Mesenchymal stem cell (in vitro differentiated cells and primary cell): Measurements from ENCODE around the gene RAC3.
A peak's percentile ranks its signal among the peaks of the same experiment; 100 is the strongest.

Experiments
- DNase-seq: peaks from one replicate; pipeline ENCODE4 v3.0.0-alpha.2; 2013
- H2AFZ ChIP-seq: one replicate; pipeline ENCODE4 v1.6.1; 2013; ENCODE audit warnings: low read depth, mild to moderate bottlenecking, control low read depth, inconsistent platforms, low read length, moderate library complexity
- H2AK5ac ChIP-seq: 2 replicates; pipeline ENCODE4 v1.6.1; 2013; ENCODE audit warnings: low read length, moderate library complexity, mild to moderate bottlenecking, inconsistent platforms; ENCODE audit not compliant: severe bottlenecking
- H2BK120ac ChIP-seq: one replicate; pipeline ENCODE4 v1.6.1; 2013; ENCODE audit warnings: low read depth, mild to moderate bottlenecking, inconsistent platforms, low read length, moderate library complexity
- H2BK12ac ChIP-seq, 2 experiments: one replicate each; pipeline ENCODE4 v1.6.1; 2013; ENCODE audit warnings: inconsistent platforms in 2 of 2, low read length in 2 of 2, mild to moderate bottlenecking in 2 of 2, moderate library complexity in 2 of 2, control low read depth in 1 of 2
- H2BK15ac ChIP-seq: one replicate; pipeline ENCODE4 v1.6.1; 2013; ENCODE audit warnings: mild to moderate bottlenecking, low read depth, inconsistent platforms; ENCODE audit not compliant: poor library complexity, severe bottlenecking
- H2BK5ac ChIP-seq: 2 replicates; pipeline ENCODE4 v1.6.1; 2013; ENCODE audit warnings: low read depth, mild to moderate bottlenecking, low read length, control low read depth, inconsistent platforms; ENCODE audit not compliant: poor library complexity, severe bottlenecking
- H3K14ac ChIP-seq, 2 experiments: one replicate each; pipeline ENCODE4 v1.6.1; 2013; ENCODE audit warnings: inconsistent platforms in 2 of 2, low read length in 2 of 2, control low read depth in 1 of 2, mild to moderate bottlenecking in 1 of 2, moderate library complexity in 1 of 2
- H3K18ac ChIP-seq, 2 experiments: one replicate each; pipeline ENCODE4 v1.6.1; 2013; ENCODE audit warnings: inconsistent platforms in 2 of 2, low read length in 2 of 2, control low read depth in 1 of 2, low read depth in 1 of 2, mild to moderate bottlenecking in 1 of 2
- H3K23ac ChIP-seq, 2 experiments: one replicate each; pipeline ENCODE4 v1.6.1; 2013; ENCODE audit warnings: inconsistent platforms in 2 of 2, low read length in 2 of 2, mild to moderate bottlenecking in 2 of 2, moderate library complexity in 2 of 2, control low read depth in 1 of 2
- H3K27ac ChIP-seq: 2 replicates; pipeline ENCODE4 v1.5.1; 2013; ENCODE audit warnings: mild to moderate bottlenecking, moderate library complexity, low read length, control low read depth, inconsistent platforms; ENCODE audit not compliant: poor library complexity, severe bottlenecking
- H3K27me3 ChIP-seq, 2 experiments: 2 replicates each; pipeline versions ENCODE4 v1.6.1 to v1.7.0; 2013; ENCODE audit warnings: low read length in 2 of 2, mild to moderate bottlenecking in 2 of 2, moderate library complexity in 2 of 2, control low read depth in 1 of 2, inconsistent platforms in 1 of 2; ENCODE audit not compliant: control insufficient read depth in 1 of 2, insufficient read depth in 1 of 2
- H3K36me3 ChIP-seq, 2 experiments: 2 replicates each; pipeline versions ENCODE4 v1.6.1 to v1.7.0; 2013; ENCODE audit warnings: low read length in 2 of 2, control low read depth in 1 of 2, inconsistent platforms in 1 of 2, low read depth in 1 of 2, mild to moderate bottlenecking in 1 of 2; ENCODE audit not compliant: insufficient read depth in 2 of 2, control insufficient read depth in 1 of 2
- H3K4ac ChIP-seq, 2 experiments: one replicate each; pipeline ENCODE4 v1.6.1; 2013; ENCODE audit warnings: inconsistent platforms in 2 of 2, low read length in 2 of 2, mild to moderate bottlenecking in 2 of 2, moderate library complexity in 2 of 2, control low read depth in 1 of 2, low read depth in 1 of 2
- H3K4me1 ChIP-seq: 2 replicates; pipeline ENCODE4 v1.6.1; 2013; ENCODE audit warnings: low read depth, low read length, control low read depth; ENCODE audit not compliant: control insufficient read depth, insufficient read depth
- H3K4me2 ChIP-seq: 2 replicates; pipeline ENCODE4 v1.6.1; 2013; ENCODE audit warnings: low read length, mild to moderate bottlenecking, inconsistent platforms; ENCODE audit not compliant: poor library complexity, severe bottlenecking
- H3K4me3 ChIP-seq, 2 experiments: 2 replicates each; pipeline versions ENCODE4 v1.5.1 to v1.7.0; 2013; ENCODE audit warnings: low read length in 2 of 2, mild to moderate bottlenecking in 2 of 2, control low read depth in 1 of 2, low read depth in 1 of 2; ENCODE audit not compliant: insufficient read depth in 1 of 2
- H3K79me1 ChIP-seq: replicated peaks from 2 replicates; pipeline ENCODE4 v1.6.1; 2013; ENCODE audit warnings: mild to moderate bottlenecking, control low read depth, low read length, inconsistent platforms; ENCODE audit not compliant: poor library complexity, severe bottlenecking
- H3K9ac ChIP-seq: 2 replicates; pipeline ENCODE4 v1.7.0; 2013; ENCODE audit warnings: mild to moderate bottlenecking, low read length, moderate library complexity
- H3K9me3 ChIP-seq: 2 replicates; pipeline ENCODE4 v1.7.0; 2013; ENCODE audit warnings: mild to moderate bottlenecking, low read length; ENCODE audit not compliant: control insufficient read depth
- H4K8ac ChIP-seq: one replicate; pipeline ENCODE4 v1.6.1; 2013; ENCODE audit warnings: inconsistent platforms, mild to moderate bottlenecking, low read length, moderate library complexity
- H4K91ac ChIP-seq: one replicate; pipeline ENCODE4 v1.6.1; 2013; ENCODE audit warnings: mild to moderate bottlenecking, low read length, inconsistent platforms
- WGBS: methylation state at CpG from one replicate; pipeline ENCODE4 v1.1.7; 2013; ENCODE audit warnings: mixed read lengths; 5-methylcytosine and 5-hydroxymethylcytosine counted together

The RAC3 gene

GRCh38 chr17:81984773-81985410 is 46.6 kb upstream of the RAC3 start:
- H3K4ac ChIP-seq = no peak overlapping the region
- no peak overlapping the region for H3K18ac ChIP-seq
- no peak overlapping the region for H3K23ac ChIP-seq
- H3K9me3 ChIP-seq = no peaks in the 10 kb centered on the region
- no peak overlapping the region for H2BK15ac ChIP-seq
- H2AK5ac ChIP-seq = no peak overlapping the region
- H4K8ac ChIP-seq = peak overlapping the region; percentile 77
- H4K91ac ChIP-seq = peak overlapping the region; percentile 87
- H2BK12ac ChIP-seq = no peak overlapping the region
- no peak overlapping the region for H2BK120ac ChIP-seq
- no peak overlapping the region for H3K9ac ChIP-seq
- no peak overlapping the region for H3K4me2 ChIP-seq
- H3K79me1 ChIP-seq = peaks cover 37% of the 10 kb centered on the region
- no peaks in the 10 kb centered on the region for H3K27me3 ChIP-seq
- 98% methylated on average over 20 of the region's 21 CpGs for WGBS
- no peak overlapping the region for H3K14ac ChIP-seq
- DNase-seq = no peak
- peak overlapping the region in 1 of 2 experiments; percentile 34 for H3K4me3 ChIP-seq
- H2AFZ ChIP-seq = no peak overlapping the region
- H3K27ac ChIP-seq = no peak overlapping the region
- H3K4me1 ChIP-seq = peaks cover 10% of the 10 kb centered on the region
- peaks cover 46 to 67% of the 10 kb centered on the region in 2 experiments for H3K36me3 ChIP-seq
- H2BK5ac ChIP-seq = no peak overlapping the region

GRCh38 chr17:81986606-81987005 is 44.9 kb upstream of the RAC3 start:
- Histone ChIP-seq H4K91ac (no peak overlapping the region), H3K18ac (no peak overlapping the region), H3K36me3 (peaks cover 37 to 73% of the 10 kb centered on the region in 2 experiments), H2AFZ (no peak overlapping the region), H2BK5ac (no peak overlapping the region), H3K27ac (no peak overlapping the region), H3K14ac (no peak overlapping the region), H3K4me3 (no peak overlapping the region), H2BK120ac (no peak overlapping the region), H2BK15ac (no peak overlapping the region), H2AK5ac (no peak overlapping the region), H3K79me1 (peaks cover 38% of the 10 kb centered on the region), H3K4ac (no peak overlapping the region), H3K9ac (no peak overlapping the region), H2BK12ac (no peak overlapping the region), H3K23ac (no peak overlapping the region), H4K8ac (no peak overlapping the region), H3K9me3 (no peaks in the 10 kb centered on the region), H3K27me3 (no peaks in the 10 kb centered on the region), H3K4me1 (peaks cover 19% of the 10 kb centered on the region), H3K4me2 (no peak overlapping the region)
- WGBS = 98% methylated on average over 26 of the region's 26 CpGs
- no peak for DNase-seq

- Histone ChIP-seq H3K9ac (no peak overlapping the region), H2AFZ (no peak overlapping the region), H3K79me1 (peaks cover 38% of the 10 kb centered on the region), H4K8ac (no peak overlapping the region), H3K23ac (no peak overlapping the region), H3K27ac (no peak overlapping the region), H3K14ac (no peak overlapping the region), H3K4ac (no peak overlapping the region), H3K4me1 (peaks cover 25% of the 10 kb centered on the region), H3K4me2 (no peak overlapping the region), H2BK5ac (no peak overlapping the region), H2BK12ac (no peak overlapping the region), H2AK5ac (no peak overlapping the region), H3K36me3 (peaks cover 36 to 78% of the 10 kb centered on the region in 2 experiments), H4K91ac (no peak overlapping the region), H3K9me3 (no peaks in the 10 kb centered on the region), H2BK15ac (no peak overlapping the region), H3K4me3 (no peak overlapping the region), H2BK120ac (no peak overlapping the region), H3K18ac (no peak overlapping the region), H3K27me3 (no peaks in the 10 kb centered on the region)
- DNase-seq = no peak
- 97% methylated on average over 26 of the region's 26 CpGs for WGBS
Measured at GRCh38 chr17:81987161-81987770, 44.2 kb upstream of the RAC3 start.

GRCh38 chr17:81990836-81991683 is 40.4 kb upstream of the RAC3 start:
- no peak overlapping the region for H2AFZ ChIP-seq
- H3K9ac ChIP-seq = no peak overlapping the region
- no peak overlapping the region for H3K23ac ChIP-seq
- peaks cover 21 to 78% of the 10 kb centered on the region in 2 experiments for H3K36me3 ChIP-seq
- H3K4me1 ChIP-seq = peaks cover 39% of the 10 kb centered on the region
- no peaks in the 10 kb centered on the region for H3K9me3 ChIP-seq
- H3K4ac ChIP-seq = peak overlapping the region in 1 of 2 experiments; percentile 65
- no peak overlapping the region for H2BK5ac ChIP-seq
- H3K27me3 ChIP-seq = no peaks in the 10 kb centered on the region
- H3K4me2 ChIP-seq = no peak overlapping the region
- H2AK5ac ChIP-seq = no peak overlapping the region
- H2BK120ac ChIP-seq = no peak overlapping the region
- H3K14ac ChIP-seq = peak overlapping the region in 1 of 2 experiments; percentile 53
- no peak for DNase-seq
- H4K91ac ChIP-seq = peak overlapping the region; percentile 4
- peak overlapping the region; percentile 19 for H4K8ac ChIP-seq
- 94% methylated on average over 25 of the region's 25 CpGs for WGBS
- peak overlapping the region in 1 of 2 experiments; percentile 66 for H2BK12ac ChIP-seq
- H3K4me3 ChIP-seq = no peak overlapping the region
- no peak overlapping the region for H2BK15ac ChIP-seq
- no peak overlapping the region for H3K27ac ChIP-seq
- H3K18ac ChIP-seq = peak overlapping the region; percentile 55 to 82
- peaks cover 54% of the 10 kb centered on the region for H3K79me1 ChIP-seq
